ENCODE measurements around the gene SRL.

DNA sequence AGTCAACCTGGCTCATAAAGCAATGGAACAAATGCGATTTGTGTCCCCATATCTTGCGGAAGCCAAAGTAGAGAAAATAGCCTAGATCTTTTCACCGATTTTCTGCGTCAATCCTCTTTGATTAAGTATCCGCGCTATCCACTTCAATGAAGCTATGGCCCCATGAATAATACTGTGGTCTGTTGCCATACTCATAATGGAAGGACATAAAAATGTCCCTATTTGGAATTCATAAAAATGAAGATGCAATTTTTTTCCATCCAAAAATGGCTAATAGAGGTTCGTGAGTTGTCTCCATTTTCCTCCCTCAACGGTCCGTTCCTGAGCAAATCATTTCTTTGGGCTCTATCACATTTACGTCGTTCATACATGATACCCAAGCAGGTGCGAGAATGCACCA lies 100.3 kb downstream of the SRL start:
- TF ChIP-seq, protein P1, sequence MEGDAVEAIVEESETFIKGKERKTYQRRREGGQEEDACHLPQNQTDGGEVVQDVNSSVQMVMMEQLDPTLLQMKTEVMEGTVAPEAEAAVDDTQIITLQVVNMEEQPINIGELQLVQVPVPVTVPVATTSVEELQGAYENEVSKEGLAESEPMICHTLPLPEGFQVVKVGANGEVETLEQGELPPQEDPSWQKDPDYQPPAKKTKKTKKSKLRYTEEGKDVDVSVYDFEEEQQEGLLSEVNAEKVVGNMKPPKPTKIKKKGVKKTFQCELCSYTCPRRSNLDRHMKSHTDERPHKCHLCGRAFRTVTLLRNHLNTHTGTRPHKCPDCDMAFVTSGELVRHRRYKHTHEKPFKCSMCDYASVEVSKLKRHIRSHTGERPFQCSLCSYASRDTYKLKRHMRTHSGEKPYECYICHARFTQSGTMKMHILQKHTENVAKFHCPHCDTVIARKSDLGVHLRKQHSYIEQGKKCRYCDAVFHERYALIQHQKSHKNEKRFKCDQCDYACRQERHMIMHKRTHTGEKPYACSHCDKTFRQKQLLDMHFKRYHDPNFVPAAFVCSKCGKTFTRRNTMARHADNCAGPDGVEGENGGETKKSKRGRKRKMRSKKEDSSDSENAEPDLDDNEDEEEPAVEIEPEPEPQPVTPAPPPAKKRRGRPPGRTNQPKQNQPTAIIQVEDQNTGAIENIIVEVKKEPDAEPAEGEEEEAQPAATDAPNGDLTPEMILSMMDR (IDR thresholded peaks at IDR 0.05) = no peak
- TF ChIP-seq POLR2A (IDR thresholded peaks at IDR 0.05) = no peak
